Measurements from ENCODE around the gene RARRES2. TPM values are rescaled to one million over a fixed set of nuclear protein-coding genes. Genes with fewer than 3 reads are reported as not detected.
A peak's percentile ranks its signal among the peaks of the same experiment; 100 is the strongest.

The RARRES2 gene
- total and polyA plus RNA-seq, 2 of the 13 experiments (the other 11 are each of a cell fraction or from before 2014, with no cell fraction given), result 134 to 172 TPM

GRCh38 chr7:150324373-150324961, 17.0 kb downstream of the RARRES2 start (continued):
- TF ChIP-seq ZNF281 (CRISPR knock-in tag; IDR thresholded peaks at IDR 0.05; ENCODE audit: borderline replicate concordance) (0 out of 2 replicates have a peak, but pooled peaks have one; percentile 24), ZNF574 (CRISPR knock-in tag; IDR thresholded peaks at IDR 0.05) (peak; percentile 26; the same call in 1 of the 2 replicates), ZNF333 (CRISPR knock-in tag; IDR thresholded peaks at IDR 0.05; ENCODE audit: borderline replicate concordance) (no peak), PRDM10 (CRISPR knock-in tag; IDR thresholded peaks at IDR 0.05; ENCODE audit: low read depth) (peak; percentile 89; the same call in 1 of the 2 replicates), ZNF577 (CRISPR knock-in tag; IDR thresholded peaks at IDR 0.05; ENCODE audit: borderline replicate concordance, low read depth) (no peak), NFATC3 (CRISPR knock-in tag; IDR thresholded peaks at IDR 0.05) (no peak), ZNF784 (CRISPR knock-in tag; IDR thresholded peaks at IDR 0.05; ENCODE audit: borderline replicate concordance) (no peak), RFXAP (CRISPR knock-in tag; IDR thresholded peaks at IDR 0.05; ENCODE audit: borderline replicate concordance) (0 out of 2 replicates have a peak, but pooled peaks have one; percentile 24), ETV5 (CRISPR knock-in tag; IDR thresholded peaks at IDR 0.05; ENCODE audit: borderline replicate concordance) (peak; percentile 67), POGZ (CRISPR knock-in tag; IDR thresholded peaks at IDR 0.05) (0 out of 2 replicates have a peak, but pooled peaks have one; percentile 17), PAXIP1 (CRISPR knock-in tag; conservative IDR thresholded peaks at IDR 0.05) (peak; percentile 48; the same call in 1 of the 2 replicates), ELF1 (CRISPR knock-in tag; IDR thresholded peaks at IDR 0.05) (peak; percentile 62)

All from HepG2 (cell line).